Amniotic epithelial cell (primary cell): ENCODE results near the gene KLF16.
"Not testable (repeated sequence)": the region's sequence is repeated elsewhere in the genome, so short reads cannot be mapped to it uniquely, and the experiment has no call there.

Experiments
- DNase-seq: peaks from one replicate; pipeline ENCODE4 v3.0.0-alpha.2; 2010; ENCODE audit warnings: low read depth

Gene KLF16

DNA sequence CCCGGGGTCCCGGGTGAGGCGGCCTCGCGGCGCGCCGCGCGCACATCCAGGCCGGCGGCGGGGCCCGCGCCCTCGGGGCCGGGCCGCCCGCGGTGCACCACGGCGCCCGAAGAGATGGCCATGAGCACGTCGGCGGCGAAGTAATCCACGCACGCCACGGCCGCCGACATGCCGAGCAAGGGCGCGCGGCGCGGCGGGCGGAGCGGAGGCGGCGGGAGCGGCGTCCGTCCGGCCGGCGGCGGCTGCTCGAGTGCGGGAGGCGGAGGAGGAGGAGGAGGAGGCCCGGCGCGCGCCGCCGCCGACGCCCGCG is at the start of gene KLF16:
Gene KLF16 (minus strand): TSS at position 252 of the 310 bp plus-strand sequence. CDS start 82 bp downstream, at position 170.
- DNase-seq = no peak

- DNase-seq = no peak
Observed at GRCh38 chr19:1912760-1913505, 49.6 kb upstream of the KLF16 start.

- DNase-seq = no peak
Observed at GRCh38 chr19:1911995-1912394, 48.6 kb upstream of the KLF16 start.

DNA sequence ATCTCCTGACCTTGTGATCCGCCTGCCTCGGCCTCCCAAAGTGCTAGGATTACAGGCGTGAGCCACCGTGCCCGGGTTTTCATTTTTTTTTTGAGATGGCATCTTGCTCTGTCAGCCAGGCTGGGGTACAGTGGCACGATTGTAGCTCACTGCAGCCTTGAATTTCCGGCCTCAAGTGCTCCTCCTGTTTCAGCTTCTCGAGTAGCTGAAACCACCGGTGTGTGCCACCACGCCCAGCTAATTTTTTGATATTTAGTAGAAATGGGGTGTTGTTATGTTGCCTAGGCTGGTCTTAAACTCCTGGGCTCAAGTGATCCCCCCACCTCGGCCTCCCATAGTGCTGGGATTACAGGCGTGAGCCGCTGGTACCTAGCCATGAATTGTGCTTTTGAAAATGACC is 47.7 kb upstream of the KLF16 start:
- DNase-seq = no peak

- peak; percentile 50 for DNase-seq
Observed at GRCh38 chr19:1910177-1910576, 46.8 kb upstream of the KLF16 start.

DNA sequence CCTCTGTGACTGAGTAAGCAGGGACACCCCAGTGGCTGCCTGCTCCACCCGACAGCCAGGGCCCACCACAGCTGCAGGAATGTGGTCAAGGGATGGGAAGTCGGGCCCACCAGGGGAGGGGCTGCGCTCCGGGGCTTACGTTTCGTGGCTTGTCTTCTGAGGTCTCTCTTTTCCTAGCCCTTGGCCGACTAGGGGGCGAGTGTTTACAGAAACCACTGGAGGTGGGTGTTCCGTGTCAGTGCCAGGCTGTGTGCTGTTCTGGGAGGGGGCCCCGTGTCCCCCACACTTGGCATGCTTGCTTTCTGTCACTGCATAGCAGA is 46.3 kb upstream of the KLF16 start:
- DNase-seq = no peak

DNA sequence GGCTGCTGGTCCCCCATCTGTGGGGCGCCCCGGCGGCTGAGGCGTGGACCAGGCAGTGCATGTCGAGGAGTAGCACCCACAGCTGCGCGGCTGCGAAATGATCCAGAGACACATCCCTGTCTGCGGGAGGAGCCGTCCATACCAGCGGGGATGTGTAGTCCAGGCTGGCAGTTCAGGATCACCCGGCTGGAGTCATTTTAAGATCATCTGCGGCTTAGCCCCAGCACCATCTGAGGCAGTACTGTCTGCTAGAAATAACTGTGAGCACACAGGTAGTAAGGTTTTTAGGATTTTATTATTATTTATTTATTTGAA is 44.9 kb upstream of the KLF16 start:
- no peak for DNase-seq

DNA sequence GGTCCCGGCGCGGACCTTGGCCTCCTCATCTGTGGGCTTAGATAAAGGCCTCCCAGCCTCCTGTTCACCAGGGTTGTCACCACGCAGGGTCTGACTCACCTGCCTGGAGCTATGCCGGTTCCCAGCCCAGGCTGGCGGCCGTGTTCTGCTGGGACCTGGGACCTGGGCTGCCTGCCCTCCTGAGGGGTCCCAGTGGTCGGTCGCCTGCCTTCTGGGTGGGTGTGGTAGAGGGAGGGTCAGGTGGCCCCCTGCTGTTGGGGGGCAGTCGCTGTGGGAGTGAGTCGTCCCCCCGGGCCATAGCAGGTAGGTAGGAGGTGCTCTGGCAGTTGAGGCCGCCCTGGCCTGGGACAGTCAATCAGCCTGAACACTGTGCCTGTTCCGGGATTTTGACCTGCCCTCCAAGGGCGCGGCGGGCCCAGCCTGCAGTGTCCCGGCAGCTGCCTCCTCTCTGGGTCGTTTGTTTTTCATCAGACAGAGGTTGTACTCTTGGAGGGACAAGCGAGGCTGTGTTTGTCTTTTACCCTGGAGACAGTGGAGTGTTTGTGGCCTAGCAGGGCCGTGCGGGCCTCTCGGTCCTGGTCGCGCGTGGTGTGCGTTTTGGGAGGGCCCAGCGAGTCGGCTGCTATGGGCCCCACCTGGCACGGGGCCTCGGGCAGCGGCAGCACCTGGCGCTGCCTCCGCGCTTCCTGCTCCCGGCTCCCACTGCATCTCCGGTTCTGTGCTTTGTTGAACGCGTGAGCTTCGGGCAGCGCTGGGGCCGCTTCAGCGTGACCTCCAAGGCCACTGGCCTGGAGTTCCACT is 44.4 kb upstream of the KLF16 start:
- no peak for DNase-seq

DNA sequence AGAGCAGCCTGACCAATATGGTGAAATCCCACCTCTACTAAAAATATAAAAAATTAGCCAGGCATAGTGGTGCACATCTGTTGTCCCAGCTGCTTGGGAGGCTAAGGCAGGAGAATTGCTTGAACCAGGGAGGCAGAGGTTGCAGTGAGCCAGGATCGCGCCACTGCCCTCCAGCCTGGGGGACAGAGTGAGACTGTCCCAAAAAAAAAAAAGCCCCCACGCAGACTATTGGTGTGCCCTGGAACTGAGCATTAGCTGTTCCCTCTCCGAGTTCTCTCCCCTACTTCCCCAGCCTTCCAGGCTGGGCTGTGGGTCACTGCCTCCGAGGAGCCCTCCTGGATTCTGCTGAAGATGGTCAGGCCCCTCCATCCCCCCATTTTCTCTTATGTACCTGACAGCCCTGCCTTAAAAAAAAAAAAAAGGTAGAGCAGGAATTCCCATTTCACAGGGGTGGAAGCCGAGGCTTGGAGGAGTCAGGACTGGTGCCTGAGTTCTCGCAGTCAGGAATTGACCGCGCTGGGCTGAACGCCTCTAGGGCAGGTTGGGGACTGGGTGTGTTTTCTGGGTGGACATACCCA is 43.7 kb upstream of the KLF16 start:
- no peak for DNase-seq

GRCh38 chr19:1905863-1906375 is 42.5 kb upstream of the KLF16 start:
- no peak for DNase-seq

DNA sequence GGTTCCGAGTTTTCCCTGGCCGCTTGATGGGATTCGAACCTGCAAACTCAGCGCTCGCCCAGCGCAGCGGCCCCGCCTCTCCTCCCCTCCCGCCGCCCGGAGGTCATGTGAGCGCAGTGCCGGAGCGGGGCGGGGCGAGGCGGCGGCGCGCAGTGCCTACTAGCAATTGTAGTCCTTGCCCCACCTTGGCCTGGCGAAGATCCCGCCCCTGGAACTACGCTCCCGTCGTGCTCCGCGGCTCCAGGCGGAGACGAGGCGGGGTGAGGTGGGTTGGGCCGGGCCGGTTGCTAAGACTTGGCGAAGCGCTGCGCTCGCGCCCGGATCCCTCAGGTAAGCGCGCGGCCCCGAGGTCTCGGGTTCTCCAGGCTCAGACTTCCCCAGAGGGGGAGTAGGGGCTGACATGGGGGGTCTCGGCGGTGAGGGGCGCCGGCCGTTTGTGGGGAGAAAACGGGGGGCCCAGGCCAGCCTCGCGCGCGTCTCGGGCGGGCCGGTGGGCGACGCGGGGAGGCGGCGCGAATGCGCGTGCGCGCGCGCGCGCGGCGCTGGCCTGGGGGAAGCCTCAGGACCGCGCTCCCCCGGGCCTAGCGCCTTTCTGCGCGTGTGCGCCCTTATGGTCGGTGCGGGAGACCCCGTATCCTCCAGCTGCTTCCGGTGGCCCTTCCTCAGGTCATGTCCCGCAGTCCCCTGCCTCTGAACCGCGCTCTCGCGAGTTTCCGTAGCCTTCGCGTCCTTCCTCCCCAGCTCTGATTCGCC is 41.9 kb upstream of the KLF16 start, which contains the start of the genes ADAT3 and SCAMP4:
Gene ADAT3 (plus strand): TSS at position 290 of the 753 bp plus-strand sequence. CDS start 6,649 bp downstream, outside the sequence.
Gene SCAMP4 (plus strand): TSS at position 290 of the 753 bp plus-strand sequence. CDS start 9,621 bp downstream, outside the sequence.
- peak; percentile 98 for DNase-seq

- no peak for DNase-seq
Observed at GRCh38 chr19:1904860-1905109, 41.4 kb upstream of the KLF16 start.

- no peak for DNase-seq
Observed at GRCh38 chr19:1902923-1903322, 39.5 kb upstream of the KLF16 start.

- no peak for DNase-seq
Observed at GRCh38 chr19:1901940-1902404, 38.6 kb upstream of the KLF16 start.

DNA sequence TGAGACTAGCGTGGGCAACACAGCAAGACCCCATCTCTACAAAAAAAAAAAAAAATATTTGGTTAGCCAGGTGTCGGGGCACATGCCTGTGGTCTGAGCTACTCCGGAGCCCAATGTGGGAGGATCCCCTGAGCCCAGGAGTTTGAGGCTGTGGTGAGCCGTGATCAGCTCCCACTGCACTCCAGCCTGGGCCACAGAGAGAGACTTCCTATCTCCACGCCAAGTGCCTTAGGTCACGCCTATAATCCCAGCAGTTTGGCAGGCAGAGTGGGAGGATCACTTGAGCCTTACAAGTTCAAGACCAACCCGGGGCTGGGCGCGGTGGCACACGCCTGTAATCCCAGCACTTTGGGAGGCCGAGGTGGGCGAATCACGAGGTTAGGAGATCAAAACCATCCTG is 33.1 kb upstream of the KLF16 start:
- DNase-seq = no peak

- no peak for DNase-seq
Observed at GRCh38 chr19:1893791-1894190, 30.4 kb upstream of the KLF16 start.

DNA sequence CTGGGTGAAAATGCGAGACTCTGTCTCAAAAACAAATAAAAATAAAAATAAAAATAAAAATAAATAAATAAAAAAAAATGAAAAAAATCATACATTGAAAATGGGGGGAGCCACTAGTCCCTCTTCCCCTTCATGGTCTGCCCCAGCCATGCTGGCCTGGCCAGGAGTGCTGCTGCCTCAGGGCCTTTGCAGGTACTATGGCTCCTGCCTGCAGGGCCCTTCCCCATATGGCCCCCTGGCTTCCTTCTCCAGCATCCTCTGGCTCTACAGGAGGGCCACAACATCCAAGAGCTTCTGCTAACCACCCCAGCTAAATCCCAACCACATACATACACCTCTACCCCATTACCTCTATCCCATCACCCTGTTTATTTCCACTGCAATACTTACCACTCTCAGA is 26.5 kb upstream of the KLF16 start:
- DNase-seq = no peak

GRCh38 chr19:1888385-1888784 is 25.0 kb upstream of the KLF16 start:
- DNase-seq = no peak

DNA sequence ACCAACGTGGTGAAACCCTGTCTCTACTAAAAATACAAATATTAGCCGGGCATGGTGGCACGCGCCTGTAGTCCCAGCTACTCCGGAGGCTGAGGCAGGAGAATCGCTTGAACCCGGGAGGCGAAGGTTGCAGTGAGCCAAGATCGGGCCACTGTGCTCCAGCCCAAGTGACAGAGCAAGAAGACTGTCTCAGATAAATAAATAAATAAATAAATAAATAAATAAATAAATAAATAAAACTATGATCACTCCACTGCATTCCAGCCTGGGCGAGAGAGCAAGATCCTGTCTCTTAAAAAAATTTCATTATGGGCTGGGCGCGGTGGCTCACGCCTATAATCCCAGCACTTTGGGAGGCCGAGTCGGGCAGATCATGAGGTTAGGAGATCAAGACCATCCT is 23.0 kb upstream of the KLF16 start:
- not testable (repeated sequence) for DNase-seq

DNA sequence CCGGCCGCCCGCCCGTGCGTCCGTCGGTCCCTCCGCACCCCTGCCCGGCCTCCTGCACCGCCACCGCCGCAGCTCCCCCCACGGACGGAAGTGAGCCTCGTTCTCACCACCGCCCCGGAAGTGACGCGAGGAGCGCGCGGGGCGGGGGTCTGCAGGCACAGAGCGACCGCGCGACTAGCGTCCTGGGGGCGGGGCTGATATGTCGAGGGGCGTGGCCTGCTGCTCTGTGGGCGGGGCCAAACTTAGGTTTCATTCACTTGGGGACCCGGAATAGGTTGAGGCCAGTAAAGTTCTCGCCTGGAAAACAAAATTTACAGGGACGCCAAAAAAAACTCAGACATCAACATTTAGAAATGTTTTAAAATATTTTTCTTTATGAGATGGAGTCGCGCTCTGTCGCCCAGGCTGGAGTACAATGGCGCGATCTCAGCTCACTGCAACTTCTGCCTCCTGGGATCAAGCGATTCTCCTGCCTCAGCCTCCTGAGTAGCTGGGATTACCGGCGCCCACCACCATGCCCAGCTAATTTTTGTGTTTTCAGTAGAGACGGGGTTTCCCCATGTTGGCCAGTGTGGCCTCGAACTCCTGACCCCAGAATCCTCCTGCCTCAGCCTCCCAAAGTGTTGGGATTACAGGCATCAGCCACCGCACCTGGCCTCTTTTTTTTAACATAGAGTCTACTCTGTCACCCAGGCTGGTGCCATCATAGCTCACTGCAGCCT is 22.2 kb upstream of the KLF16 start, which contains the start of gene ABHD17A:
Gene ABHD17A (minus strand): TSS at position 99 of the 722 bp plus-strand sequence. CDS start 3,930 bp downstream, outside the sequence.
- DNase-seq = peak; percentile 85

DNA sequence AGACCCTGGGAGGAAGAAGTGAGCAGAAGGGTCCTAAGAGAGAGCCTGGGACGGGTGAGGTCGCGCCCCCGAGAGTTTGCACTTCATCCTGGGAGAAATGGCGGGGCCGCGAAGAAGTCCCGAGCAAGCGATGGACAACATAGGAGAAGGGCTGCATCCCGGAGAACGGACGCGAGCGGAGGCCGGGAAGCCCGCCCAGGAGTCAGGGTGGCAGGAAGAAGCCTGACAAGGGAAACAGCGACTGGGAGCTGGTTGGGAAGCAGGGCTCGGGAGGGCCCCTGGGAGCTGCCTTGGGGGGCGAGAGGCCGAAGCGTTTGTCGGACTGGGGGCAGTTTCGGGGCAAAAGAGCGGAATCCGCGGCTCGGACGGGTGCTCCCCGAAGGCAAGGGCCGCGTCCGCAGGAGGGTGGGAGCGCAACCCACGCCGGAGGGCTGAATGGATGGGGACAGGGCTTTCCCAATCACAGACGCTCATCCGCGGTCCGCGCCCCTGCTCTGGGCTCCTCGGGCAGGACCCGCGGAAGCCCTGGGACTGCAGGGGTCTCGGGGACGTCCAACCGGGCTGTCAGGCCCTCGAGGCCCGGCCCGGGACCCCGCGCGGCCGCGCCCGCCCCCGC is 21.4 kb upstream of the KLF16 start:
- no peak for DNase-seq
